T-helper 1 cell treated with Interleukin-12 subunit alpha and Interleukin-12 subunit beta and Interleukin-4 antibody, amounts not matched to agents 30 μg/mL and 1 μg/mL, for 36 hours (primary cell): ENCODE data around the gene TBL3.
A peak's percentile ranks its signal among the peaks of the same experiment; 100 is the strongest.

Experiments used
- H3K27ac Mint-ChIP-seq: one replicate; pipeline ENCODE4 v1.8.0; 2021; ENCODE audit warnings: mild to moderate bottlenecking, mixed read lengths
- H3K27me3 Mint-ChIP-seq: one replicate; pipeline ENCODE4 v1.8.0; 2021; ENCODE audit warnings: low read depth, mixed read lengths
- H3K36me3 Mint-ChIP-seq: one replicate; pipeline ENCODE4 v1.8.0; 2021; ENCODE audit warnings: low read depth, mixed read lengths
- H3K4me1 Mint-ChIP-seq: one replicate; pipeline ENCODE4 v1.8.0; 2021; ENCODE audit warnings: low read depth, mixed read lengths
- H3K4me3 Mint-ChIP-seq: one replicate; pipeline ENCODE4 v1.8.0; 2021; ENCODE audit warnings: mild to moderate bottlenecking, moderate library complexity, mixed read lengths
- H3K9me3 Mint-ChIP-seq: one replicate; pipeline ENCODE4 v1.8.0; 2021; ENCODE audit warnings: mixed read lengths

The TBL3 gene

DNA sequence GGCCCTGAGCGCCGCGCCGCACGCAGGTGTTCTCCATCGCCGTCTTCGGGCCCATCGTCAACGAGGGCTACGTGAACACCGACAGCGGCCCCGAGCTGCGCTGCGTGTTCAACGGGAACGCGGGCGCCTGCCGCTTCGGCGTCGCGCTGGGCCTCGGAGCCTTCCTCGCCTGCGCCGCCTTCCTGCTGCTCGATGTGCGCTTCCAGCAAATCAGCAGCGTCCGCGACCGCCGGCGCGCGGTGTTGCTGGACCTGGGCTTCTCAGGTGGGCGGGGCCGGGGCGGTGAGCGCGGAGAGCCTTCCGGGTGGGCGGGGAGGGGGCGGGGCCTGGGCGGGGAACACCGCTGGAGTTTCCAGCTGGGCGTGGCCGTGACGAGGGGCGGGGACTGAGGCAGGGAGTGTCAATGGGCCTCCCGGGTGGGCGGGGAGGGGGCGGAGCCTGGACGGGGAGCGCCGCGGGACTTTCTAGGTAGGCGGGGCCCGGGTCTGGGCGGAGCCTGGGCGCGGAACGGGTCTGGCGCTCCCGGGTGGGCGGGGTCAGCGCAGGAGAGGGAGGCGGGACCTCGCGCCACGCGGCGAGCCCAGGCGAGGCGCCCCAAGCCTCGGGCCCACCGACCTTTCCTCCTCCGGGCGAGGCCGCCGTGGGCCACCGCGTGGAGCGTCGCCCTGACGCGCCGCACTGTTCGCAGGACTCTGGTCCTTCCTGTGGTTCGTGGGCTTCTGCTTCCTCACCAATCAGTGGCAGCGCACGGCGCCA, 20.3 kb downstream of the TBL3 start:
- Mint-ChIP-seq H3K9me3 (no peaks in the 10 kb centered on the region), H3K4me3 (peak overlapping the region; percentile 37), H3K36me3 (peaks cover 12% of the 10 kb centered on the region), H3K27ac (peak overlapping the region; percentile 87), H3K27me3 (peaks cover 8% of the 10 kb centered on the region), H3K4me1 (peaks cover 21% of the 10 kb centered on the region)

DNA sequence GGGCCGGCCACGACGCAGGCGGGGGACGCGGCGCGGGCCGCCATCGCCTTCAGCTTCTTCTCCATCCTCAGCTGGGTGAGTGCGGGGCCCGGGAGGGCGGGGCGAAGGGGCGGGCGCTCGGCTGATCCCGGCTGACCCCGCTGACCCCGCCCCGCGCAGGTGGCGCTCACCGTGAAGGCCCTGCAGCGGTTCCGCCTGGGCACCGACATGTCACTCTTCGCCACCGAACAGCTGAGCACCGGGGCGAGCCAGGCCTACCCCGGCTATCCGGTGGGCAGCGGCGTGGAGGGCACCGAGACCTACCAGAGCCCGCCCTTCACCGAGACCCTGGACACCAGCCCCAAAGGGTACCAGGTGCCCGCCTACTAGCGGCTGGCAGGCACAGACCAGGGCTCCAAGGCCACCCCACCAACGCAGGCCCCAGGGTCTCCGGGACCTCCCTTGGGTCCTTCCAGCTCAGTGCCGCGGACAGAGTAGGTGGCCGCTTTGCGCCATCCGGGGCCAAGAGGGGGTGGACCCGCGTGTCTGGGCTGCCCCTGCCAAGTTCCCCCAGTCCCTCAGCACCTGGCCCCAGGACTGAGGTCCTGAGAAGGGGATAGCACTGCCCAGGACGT, 21.0 kb downstream of the TBL3 start:
- Mint-ChIP-seq H3K4me1 (peaks cover 21% of the 10 kb centered on the region), H3K9me3 (no peaks in the 10 kb centered on the region), H3K27me3 (peaks cover 8% of the 10 kb centered on the region), H3K4me3 (no peak overlapping the region), H3K27ac (no peak overlapping the region), H3K36me3 (peaks cover 12% of the 10 kb centered on the region)

- Mint-ChIP-seq H3K4me1 (peaks cover 18% of the 10 kb centered on the region), H3K27me3 (peaks cover 4% of the 10 kb centered on the region), H3K9me3 (no peaks in the 10 kb centered on the region), H3K36me3 (peaks cover 10% of the 10 kb centered on the region), H3K27ac (peak overlapping the region; percentile 67), H3K4me3 (no peak overlapping the region)
Measured at GRCh38 chr16:1993731-1994131, 21.9 kb downstream of the TBL3 start.

DNA sequence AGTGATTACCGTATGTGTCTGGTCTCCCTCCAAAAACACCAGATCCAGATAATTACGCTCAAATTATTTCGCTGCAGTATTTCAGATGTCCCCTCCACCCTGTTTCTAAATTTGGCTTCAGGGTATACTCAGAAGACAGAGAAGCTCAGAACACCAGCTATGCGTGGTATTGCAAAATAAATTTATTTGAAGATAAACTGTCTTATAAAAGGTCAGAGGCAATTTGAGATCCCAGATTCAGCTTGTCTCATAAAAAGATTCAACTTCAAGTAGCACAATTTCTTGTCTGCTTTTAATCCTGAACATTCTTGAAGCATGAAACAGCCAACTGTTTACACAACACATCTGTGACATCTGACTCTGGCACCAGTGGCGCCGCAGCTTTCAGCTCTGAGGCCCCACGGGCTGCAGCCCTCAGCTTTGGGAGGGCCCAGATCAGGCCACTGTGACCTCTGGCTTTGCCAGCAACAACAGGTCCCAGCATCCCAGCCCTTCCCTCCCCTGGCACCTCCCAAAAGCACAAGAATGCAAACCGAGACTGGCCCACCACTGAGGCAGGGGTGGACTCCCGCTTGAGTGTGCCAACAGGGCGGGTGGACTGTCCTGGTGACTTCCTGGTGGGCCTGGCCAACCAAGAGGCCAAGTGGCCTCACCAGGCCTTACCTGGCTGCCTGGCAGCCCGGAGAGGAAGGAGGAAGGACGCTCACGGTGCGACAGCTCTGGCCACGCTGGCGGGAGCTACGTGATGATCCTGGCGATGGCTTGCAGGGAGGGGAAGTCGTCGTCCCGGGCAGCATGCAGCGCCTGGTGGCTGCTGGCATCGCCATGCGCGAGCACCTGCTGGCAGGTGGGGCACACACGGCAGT, 25.9 kb downstream of the TBL3 start:
- Mint-ChIP-seq H3K4me1 (peaks cover 8% of the 10 kb centered on the region), H3K36me3 (peaks cover 14% of the 10 kb centered on the region), H3K27ac (no peak overlapping the region), H3K9me3 (no peaks in the 10 kb centered on the region), H3K27me3 (no peaks in the 10 kb centered on the region), H3K4me3 (no peak overlapping the region)

GRCh38 chr16:1998360-1998835, 26.5 kb downstream of the TBL3 start:
- Mint-ChIP-seq H3K4me1 (peaks cover 7% of the 10 kb centered on the region), H3K27ac (peak overlapping the region; percentile 55), H3K4me3 (no peak overlapping the region), H3K27me3 (no peaks in the 10 kb centered on the region), H3K36me3 (peaks cover 14% of the 10 kb centered on the region), H3K9me3 (no peaks in the 10 kb centered on the region)

DNA sequence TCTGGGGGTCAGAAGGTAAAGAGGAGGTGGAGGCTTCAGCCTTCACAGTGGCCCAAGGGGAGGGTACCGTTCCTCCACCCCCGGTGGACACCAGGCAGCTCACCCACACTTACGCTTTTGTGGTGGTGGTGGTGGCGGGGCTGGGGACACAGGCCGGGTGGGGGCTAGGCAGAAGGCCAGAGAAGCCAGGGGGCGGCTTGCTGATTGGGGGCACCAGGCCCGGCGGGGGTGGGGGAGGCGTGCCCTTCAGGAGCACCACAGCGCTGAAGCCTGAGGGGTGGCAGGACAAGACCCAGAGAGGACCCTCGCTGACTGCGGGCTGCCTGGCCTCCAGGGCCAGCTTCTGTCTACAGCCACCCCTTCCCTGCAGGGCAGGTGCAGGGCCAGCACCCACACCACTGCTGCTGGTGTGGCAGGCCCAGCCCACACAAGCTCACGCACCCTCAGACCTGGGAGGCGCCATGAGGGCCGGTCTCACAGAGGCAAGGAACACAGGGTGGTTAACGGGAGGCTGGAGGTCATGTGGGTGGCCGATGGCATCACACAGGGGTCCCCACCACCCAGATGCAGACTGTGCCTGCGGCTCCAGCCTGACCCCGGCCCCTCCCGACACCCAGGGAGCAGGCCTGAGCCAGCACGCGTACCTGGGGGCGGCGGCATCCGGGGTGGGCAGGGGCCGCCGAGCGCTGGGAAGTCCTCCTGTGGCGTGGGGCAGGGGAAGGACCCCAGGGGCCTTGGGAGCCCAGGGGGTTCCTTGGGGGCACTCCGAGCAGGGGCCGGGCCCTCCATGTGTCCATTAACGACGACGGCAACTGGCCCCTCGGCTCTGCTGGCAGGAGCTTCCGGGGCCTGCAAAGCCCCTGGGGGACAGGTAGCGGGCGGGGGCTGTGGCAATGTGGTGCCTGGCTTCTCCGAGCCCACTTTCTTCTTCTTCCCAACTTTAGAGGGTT, 27.3 kb downstream of the TBL3 start:
- Mint-ChIP-seq H3K27ac (no peak overlapping the region), H3K9me3 (no peaks in the 10 kb centered on the region), H3K4me1 (peaks cover 3% of the 10 kb centered on the region), H3K36me3 (peaks cover 13% of the 10 kb centered on the region), H3K27me3 (no peaks in the 10 kb centered on the region), H3K4me3 (no peak overlapping the region)

- H3K27ac Mint-ChIP-seq: no peak overlapping the region
- peaks cover 13% of the 10 kb centered on the region for H3K36me3 Mint-ChIP-seq
- no peaks in the 10 kb centered on the region for H3K9me3 Mint-ChIP-seq
- no peaks in the 10 kb centered on the region for H3K27me3 Mint-ChIP-seq
- peaks cover 3% of the 10 kb centered on the region for H3K4me1 Mint-ChIP-seq
- no peak overlapping the region for H3K4me3 Mint-ChIP-seq
Measured at GRCh38 chr16:1999866-2000514, 28.1 kb downstream of the TBL3 start.

- peaks cover 4% of the 10 kb centered on the region for H3K4me1 Mint-ChIP-seq
- H3K27ac Mint-ChIP-seq: peak overlapping the region; percentile 45
- H3K4me3 Mint-ChIP-seq: no peak overlapping the region
- H3K27me3 Mint-ChIP-seq: no peaks in the 10 kb centered on the region
- no peaks in the 10 kb centered on the region for H3K9me3 Mint-ChIP-seq
- H3K36me3 Mint-ChIP-seq: peaks cover 8% of the 10 kb centered on the region
Measured at GRCh38 chr16:2001035-2001434, 29.2 kb downstream of the TBL3 start.

DNA sequence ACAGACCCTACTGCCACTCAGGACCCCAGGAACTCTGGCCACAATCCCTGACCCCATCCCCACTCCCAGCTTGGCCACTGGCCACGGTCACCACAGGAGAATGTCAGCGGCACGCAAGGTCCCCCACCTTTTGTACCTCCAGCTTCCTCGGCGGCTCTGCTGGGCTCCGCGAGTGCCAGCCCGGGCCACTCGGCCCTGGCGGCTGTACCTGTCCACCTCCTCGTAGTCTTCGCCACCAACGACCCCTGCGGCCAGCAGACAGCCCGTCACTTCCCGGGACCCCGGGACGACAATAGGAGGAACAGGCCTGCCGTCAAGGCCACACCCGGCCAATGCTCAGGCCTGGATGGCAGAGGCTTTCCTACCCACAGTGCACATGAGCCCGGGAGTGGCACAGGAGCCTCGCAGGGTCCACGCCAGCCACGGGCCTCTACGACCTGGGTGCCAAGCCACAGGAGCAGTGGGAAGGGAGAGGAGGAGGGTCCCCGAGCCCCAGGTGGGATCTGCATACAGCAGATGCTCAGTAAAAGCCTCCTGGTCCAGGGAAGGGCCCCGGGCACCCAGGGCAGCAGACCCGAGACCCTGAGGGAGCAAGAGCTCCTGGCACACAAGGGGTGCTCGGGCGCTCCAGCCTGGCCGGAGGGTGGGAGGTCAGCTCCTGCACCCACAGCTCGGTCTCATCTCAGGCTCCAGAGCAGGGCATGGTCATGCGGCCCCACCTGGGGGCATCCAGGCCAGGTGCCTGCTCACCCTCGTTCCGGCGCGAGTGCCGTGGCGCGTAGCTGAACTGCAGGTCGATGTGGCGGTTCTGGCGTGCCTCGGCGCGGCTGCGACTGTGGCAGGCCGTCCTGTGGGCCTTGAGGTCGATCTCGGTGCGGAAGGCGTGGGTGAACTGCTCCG, 29.9 kb downstream of the TBL3 start:
- Mint-ChIP-seq H3K27ac (no peak overlapping the region), H3K36me3 (peaks cover 8% of the 10 kb centered on the region), H3K4me1 (peaks cover 4% of the 10 kb centered on the region), H3K27me3 (no peaks in the 10 kb centered on the region), H3K4me3 (no peak overlapping the region), H3K9me3 (no peaks in the 10 kb centered on the region)

GRCh38 chr16:2002406-2003230, 30.8 kb downstream of the TBL3 start:
- Mint-ChIP-seq H3K27ac (no peak overlapping the region), H3K36me3 (peaks cover 8% of the 10 kb centered on the region), H3K4me3 (no peak overlapping the region), H3K27me3 (no peaks in the 10 kb centered on the region), H3K9me3 (no peaks in the 10 kb centered on the region), H3K4me1 (peaks cover 9% of the 10 kb centered on the region)

DNA sequence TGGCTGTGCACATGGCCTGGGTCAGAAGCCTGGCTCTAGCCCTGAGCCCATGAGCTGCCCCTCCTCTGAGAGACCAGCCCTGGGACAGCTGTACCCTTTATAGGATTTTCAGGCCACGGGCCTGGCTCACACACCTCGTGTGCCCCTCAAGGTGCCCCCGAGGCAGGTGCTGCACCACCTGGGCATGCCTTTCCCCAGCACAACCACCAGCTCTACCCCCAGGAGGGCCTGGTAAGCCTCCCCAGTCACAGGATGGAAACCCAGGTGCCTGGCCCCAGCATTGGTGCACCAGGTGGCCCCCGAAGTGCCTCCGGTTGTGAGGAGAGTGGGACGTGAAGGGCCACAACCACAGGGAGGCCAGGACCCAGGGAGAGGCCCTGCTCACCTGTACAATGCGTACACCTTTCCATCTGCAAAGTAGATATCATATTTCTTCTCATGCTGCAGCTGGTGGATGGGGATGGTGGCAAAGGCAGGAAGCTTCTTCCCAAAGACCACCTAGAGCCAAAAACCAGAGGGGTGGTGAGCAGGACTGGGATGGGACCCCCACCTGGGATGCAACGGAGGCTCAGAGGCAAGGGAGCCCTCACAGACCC, 31.5 kb downstream of the TBL3 start:
- Mint-ChIP-seq H3K36me3 (peaks cover 10% of the 10 kb centered on the region), H3K9me3 (no peaks in the 10 kb centered on the region), H3K4me3 (no peak overlapping the region), H3K27ac (no peak overlapping the region), H3K27me3 (no peaks in the 10 kb centered on the region), H3K4me1 (peaks cover 17% of the 10 kb centered on the region)
